ENCODE data around the gene SND1.

Gene SND1

DNA sequence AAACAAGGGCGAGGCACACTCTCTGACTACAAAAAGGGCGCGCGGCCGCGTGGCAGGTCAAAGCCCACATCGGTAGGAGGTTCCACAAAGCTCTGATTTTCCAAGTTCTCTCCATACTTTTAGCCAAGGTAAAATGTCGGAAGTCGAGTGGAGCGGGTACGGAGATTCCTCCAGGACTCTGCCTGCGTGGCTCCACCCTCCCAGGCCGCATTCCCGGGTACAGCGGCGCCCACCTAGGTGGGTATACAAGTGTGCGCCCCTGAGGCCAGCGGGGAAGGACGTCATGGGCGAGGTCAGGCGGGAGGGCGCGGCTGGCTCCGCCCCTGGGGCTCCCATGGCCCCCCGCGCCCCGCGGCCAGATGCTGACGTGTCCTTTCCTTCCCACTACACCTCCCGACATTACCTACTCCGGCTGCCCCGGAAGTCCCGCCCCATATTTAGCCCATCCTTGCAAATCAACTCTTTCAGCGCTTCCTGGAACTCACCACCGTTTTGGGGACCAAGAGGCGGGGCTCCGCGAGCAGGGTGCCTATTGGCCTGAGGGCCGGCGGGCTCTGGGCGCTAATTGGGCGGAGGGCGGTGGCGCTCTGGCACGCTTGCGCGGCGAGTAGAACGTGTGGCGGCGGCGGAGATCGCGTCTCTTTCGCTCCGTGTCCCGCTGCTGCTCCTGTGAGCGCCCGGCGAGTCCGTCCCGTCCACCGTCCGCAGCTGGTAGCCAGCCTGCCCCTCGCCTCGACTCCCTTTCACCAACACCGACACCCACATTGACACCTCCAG is at the start of gene SND1:
Gene SND1 (plus strand): TSS at position 639 of the 777 bp plus-strand sequence. CDS start 180 bp downstream, outside the sequence.
- peak; percentile 97 for FAIRE-seq

DNA sequence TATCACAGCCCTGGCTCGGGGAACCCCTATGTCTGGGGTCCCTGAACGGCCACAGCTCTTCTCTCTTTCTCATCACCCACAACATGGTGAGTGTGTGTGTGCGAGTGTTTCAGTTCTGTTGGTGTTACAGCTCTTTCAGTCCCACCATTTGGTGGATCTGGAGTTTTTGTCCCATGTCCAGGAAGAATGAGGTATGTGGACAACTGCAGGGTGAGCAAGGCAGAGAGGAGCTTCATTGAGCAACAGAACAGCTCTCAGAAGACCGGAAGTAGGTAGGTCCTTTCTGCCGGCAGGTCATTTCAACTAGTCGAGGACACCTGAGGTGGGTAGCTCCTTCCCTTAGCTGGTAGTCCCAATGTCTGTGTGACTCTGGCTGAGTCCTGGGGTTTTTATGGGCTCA is 43.5 kb upstream of the SND1 start:
- no peak for FAIRE-seq

DNA sequence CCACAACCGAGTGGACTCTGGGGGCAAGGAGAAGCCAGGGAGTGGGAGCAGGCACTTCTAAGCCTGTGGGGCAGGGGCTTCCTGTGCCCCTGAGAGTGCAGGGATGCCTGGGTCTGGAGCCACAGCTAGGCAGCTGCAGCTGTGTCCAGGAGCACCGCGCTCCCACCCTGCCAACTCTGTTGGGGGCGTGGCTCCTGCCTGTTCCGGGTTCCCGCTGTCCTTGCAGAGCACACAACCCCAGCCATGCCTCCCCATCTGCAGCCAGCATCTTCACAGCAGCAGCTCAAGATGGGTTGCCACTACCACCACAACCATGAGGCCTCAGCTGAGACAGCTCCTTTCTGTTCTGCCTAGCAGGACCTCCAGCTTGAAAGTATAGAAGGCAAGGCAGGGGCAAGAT is 42.7 kb upstream of the SND1 start:
- FAIRE-seq, result no peak

DNA sequence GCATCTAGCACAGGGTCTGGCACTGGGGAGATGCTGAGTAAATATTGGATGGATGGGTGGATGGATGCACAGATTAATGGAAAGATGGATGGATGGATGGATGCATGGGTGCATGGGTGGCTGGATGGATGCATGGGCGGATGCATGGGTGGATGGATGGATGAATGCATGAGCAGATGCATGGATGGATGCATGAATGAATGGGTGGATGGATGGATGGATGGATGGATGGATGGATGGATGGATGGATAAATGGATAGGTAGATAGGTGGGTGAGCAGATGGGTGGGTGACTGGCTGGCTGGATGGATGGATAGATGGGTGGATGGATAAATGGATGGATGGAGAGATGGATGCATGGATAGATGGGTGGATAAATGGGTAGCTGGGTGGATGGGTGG is 39.7 kb upstream of the SND1 start:
- FAIRE-seq, result no peak

DNA sequence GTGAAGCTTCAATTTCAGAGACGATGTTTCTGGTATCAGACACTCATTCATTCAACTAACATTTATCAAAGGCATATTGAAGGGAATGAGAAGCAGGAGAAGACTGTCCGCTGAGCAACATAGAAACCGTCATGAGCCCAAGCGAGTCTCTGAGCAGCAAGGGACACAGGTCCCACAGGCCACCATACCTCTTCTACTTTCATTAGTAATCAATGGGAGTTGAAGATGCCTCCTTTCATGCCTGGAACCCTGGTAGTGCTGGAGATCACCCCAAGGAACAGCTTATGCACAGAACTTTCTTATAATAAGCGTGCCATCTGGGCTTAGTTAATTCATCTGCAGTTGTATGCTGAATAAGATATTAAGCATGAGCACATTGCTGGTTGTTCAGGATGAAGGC is 35.3 kb upstream of the SND1 start:
- no peak for FAIRE-seq

DNA sequence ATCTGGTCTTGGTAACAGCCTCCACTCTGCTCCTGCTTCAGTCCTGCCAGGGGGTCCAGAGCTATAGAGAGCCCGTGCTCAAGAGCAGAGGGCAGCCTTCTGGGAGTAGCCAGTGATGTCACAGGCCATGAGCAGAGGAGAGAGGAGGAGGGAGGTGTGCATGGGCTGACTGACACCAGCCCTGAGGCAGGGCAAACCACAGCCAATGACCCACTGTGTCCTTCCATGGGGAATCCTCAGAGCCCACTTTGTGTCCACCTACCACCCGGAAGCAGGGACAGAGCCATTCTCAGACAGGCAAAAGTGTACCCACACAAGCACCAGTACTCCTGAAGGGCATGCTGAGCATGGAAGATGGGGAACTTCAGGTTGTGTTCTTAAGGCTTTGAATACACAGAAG is 34.0 kb upstream of the SND1 start, which contains the start of gene PAX4:
Gene PAX4 (minus strand): TSS at position 101 of the 400 bp plus-strand sequence. CDS start 2,214 bp downstream, outside the sequence.
- no peak for FAIRE-seq

DNA sequence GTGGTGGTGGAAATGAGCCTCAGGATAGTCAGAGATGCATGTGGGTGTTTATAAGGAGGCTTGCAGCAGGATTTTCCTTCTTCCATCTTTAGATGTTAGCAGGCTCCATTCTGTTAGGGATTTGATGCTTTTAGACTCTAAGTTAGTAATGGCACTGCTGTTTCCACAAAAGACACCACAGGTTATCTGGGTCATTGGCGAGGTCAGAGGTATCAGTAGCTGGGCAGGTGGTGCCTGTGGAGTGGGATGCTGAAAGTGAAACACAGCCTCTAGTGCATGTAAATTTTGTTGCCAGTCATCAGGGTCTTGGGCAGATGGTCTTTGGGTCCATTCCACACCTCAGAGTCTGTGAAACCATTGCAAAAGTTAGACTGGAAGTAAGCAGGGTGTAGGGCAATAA is 33.2 kb upstream of the SND1 start:
- FAIRE-seq, result no peak

DNA sequence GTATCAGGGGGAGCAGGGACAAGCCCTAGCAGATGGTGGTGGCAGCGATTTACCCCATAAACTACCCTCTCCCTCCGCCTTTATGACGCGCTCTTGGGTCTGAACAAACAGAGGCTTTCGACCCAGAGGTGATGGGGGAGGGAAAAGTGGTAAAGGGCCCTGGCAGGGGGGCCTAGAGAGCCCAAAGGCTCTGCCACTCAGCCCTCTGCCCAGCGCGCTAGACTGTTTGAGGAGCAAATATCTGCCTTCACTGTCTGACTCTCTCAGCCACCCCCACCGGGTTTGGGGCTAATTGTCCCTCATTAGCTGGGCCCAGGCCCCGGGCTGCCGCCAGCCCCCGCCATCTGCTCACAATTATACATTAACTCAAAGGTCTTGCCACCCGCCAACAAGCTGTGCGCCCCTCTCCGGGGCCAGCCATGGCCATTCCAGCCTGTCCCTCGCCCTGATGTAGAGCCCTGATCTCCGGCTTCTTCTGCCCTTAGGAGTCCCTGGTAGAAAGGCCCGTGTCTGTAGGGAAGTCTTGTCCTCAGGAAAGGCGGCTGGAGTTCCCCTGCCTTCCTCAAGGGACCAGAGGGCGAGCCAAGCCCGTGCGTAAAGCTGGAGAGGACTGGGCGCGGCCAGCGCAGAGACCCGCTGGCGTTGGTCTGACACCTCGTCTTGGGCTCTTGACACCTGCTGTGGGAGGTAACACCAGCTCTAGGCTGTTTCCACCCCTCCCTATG is 32.2 kb upstream of the SND1 start:
- FAIRE-seq, result no peak

DNA sequence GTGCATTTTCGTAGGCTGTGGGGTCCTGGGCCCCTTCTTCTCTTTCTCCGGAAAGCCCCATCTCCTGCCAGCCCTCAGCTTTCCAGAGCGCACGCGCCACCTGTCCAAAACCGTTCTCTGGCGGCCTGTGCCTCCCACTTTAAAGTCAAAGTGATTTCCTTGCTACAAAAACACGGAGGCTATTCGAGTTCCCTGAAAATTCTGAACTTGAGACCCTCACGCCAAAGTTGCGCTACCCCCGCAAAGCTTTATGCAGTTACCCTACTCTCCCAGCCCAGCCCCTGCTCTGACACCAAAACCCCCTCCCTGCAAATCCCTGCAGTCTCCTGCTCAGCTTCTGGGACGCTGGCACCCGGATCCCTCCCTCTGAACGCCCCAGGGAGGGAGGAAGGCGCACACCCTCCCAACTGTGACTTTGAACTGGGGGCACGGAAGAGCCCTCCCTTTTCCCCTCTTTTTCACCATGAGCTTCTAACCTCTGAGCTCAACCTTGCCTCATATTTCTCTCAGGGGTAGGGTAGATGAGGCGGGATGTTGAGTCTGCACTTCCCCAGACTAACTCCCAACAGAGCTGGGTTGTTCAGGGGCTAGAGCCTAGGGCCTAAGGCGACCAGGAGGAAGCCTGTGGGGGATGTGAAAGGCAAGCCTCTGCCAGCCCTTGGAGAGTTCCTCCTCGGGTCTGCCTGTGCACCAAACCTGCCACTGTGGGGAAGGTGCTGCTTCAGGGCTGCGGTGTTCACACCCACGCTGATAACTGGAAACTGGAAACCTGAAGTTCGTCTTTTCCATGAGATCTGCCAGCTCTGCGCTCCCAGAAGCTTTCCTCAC is 31.4 kb upstream of the SND1 start:
- FAIRE-seq, result no peak

DNA sequence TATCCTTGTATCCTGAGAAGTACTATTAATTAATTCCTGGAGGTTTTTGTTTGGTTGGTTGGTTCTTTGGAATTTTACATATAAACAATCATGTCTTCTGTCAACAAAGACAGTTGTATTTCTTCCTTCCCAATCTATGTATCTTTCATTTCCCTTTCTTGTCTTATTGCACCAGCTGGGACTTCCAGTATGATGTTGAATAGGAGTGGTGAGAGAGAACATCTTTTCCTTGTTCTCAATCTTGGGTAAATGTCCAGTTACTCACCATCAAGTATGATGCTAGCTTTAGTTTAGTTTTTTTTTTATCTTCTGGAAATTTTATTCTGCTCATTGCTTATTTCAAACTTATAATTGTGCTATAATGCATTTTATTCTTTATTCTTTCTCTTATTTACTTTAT is 26.7 kb upstream of the SND1 start:
- FAIRE-seq, result peak; percentile 37

DNA sequence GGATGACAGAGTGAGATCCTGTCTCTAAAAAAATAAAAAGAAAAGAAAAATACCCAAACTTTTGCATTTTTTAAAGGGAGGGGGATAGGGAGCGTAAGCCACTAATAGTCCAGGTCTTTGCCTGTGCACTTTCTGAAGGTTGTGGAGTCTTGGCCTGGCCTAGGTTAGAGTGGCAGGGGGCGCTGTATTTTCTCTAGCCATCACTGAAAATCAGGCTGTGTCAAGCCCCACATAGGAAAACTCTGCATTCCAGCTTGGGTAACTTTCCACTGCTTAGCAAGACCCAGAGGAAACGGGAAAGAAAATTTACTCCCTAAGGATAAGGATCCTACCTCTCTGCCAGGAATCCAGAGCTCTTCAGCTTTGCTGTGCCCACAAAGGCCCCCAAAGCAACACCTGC is 23.5 kb upstream of the SND1 start:
- no peak for FAIRE-seq

DNA sequence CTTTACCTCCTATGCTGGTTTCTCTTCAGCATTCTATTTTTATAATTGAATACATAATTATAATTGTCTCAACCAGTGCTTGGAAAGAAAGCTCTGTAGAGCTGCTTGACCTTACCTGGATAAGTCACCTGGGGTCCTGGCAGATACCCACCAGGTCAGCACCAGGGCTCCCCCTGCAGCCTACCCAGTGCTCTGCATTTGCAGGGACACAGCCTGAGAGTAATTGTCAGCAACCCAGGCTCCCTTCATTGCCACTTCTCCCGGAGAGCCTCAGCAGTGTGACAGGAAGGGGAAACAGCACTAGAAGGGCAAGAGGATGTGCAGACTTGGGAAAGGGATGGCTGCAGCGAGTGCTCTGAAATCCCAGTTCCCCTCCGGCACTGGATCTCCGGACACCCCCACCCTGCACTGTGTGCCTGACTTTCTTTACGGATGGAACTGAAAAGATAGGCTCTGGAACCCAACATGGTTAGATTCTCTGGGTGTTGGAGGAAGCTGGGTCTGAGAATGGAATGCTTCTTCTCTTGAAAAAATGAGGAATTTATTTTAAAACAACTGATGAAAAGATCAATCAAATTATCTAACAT is 22.6 kb upstream of the SND1 start:
- no peak for FAIRE-seq

DNA sequence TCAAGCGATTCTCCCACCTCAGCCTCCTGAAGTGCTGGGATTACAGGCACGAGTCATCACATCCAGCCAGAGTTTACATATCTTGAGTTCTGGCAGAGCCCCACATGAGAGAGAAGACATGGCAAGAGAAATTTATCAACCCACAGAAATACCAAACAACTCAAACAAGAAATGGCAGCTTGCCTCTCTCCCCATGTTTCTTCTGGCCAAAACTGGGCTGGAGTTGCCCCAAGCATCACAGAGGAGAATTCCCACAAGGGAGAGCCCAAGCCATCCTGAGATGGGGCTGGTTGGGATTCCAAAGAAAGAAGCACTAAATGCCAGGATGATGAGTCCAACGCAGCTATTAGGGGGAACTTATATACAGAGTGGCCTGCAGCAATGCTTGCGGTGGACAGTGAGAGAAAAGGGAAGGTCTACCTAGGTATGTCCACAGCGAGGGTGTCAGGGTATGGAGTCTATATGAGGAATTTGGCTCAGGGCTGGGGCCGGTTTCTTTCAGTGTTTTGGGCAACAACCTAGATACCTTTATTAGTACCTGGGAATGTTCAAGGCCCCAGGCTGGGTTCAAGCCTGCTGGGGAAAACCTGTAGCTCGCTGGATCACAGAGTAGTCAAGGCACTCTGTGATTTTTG is 19.6 kb upstream of the SND1 start:
- no peak for FAIRE-seq

DNA sequence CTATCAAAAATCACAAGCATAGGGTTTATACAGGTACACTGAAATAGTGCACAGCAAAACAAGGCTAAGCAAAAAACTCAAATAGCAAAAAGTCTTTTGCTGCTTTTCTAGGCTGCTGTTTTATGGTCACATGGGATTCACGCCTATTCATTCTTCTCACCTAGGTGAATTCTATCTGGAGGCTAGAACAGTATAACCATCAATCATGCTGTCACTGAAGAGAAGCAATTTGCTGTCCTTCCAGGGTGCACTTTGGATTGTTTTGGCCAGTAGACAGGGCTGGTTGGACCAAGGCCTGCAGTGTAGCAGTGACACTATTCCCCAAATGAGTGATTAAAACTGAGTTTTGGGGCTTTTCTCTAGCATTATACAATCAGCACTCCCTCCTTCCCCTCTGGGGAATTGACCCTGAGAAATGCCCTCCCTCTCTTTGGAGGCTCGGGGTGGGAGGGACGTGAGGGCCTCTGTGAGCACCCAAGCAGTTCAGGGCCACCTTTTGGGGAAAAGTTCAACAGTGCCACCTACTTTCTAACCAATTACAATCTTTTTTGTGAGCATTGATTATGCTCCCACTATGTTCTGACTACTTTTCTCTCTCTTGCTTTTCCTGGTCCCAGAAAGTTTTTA is 16.2 kb upstream of the SND1 start:
- no peak for FAIRE-seq

DNA sequence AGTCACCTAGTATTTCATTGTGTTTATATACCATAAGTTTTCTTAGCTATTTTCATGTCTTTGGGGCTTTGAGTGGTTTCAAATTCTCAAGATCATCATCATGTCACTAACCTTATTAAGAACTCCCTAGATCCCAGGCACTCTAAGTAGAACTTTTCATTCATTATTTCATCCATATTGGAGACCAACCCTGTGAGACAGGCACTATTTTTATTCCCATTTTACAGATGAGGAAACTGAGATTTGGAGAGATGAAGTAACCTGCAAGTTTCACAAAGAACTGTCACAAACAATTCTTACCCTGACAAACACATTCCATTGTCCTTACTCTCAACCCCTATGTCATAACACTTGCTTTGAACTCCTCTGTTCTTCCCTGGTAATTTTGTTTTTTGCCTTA is 13.8 kb upstream of the SND1 start:
- FAIRE-seq, result no peak

DNA sequence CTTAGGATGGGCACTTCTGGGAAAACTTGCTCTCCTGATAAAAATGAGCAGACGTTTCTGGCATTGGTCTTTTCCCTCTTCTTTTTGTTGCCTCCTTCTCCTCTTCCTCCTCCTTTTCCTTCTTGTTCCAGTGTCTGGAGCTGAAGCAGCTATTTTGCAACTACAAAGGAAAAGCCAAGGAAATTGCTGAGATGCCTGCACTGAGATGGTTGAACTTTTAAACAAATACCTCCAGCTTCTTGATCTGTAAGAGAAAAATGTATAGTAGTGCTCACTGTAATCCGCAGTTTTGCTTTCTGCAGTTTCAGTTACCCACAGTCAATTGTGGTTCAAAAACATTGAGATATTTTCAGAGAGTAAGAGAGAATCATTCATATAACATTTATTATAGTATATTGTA is 7.5 kb upstream of the SND1 start:
- FAIRE-seq, result peak; percentile 69

DNA sequence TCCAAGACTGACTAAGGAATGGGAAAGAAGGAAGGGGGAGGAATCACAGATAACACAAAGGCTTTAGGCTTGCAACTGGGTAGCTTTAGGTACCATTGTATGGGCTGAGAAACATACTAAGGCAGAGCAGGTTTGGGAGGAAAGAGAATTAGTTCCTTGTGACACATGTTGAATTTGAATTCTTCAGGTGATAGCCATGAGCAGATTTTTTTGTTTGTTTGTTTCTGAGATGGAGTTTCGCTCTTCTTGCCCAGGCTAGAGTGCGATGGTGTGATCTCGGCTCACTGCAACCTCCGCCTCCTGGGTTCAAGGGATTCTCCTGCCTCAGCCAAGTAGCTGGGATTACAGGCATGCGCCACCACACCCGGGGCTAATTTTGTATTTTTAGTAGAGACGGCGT is 4.4 kb upstream of the SND1 start:
- no peak for FAIRE-seq

DNA sequence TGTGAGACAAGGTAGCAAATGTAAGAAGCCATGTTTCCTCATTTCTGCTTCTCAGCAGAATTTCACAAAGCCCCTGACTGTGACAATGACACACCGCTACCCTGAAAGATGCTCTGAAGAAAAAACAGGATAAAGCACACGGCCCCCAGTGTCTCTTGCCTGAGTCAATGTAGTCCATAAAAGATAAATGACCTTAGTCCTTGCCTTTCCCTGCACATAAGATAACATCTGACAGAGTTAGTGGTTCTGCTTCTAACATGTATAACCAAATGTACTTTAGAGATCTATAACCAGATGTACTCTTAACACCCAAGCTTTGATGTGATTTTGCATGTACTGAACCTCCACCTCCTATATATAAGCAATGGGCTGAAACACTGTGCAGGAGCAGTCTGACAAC is 3.0 kb upstream of the SND1 start:
- no peak for FAIRE-seq

DNA sequence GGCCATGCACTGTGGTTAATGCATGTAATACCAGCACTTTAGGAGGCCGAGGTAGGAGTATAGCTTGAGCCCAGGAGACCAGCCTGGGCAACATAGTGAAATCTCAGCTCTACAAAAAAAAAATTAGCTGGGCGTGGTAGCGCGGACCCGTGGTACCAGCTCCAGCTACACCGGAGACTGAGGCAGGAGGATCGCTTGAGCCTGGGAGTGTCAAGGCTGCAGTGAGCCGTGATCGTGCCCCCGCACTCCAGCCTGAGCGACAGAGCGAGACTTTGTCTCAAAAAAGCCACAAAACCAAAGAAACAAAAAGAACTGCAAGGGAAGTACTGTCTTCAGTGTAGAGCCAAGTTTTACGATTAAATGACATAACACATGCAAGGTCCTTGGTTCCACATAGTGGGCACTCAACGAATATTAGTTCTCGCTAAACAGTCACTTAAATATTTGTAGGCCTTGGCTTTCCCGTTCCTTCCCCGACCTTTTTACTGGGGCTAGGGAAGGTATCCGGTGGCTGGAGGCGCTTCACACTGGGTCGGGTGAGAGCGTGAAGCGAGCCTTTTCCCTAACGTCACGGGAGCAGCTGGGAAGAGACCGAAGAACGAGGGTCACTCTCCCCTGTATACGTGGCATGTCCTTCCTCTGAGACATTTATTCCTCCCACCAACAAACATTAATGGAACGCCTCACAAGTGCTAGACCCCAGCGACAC is 993 bp upstream of the SND1 start:
- FAIRE-seq, result no peak

DNA sequence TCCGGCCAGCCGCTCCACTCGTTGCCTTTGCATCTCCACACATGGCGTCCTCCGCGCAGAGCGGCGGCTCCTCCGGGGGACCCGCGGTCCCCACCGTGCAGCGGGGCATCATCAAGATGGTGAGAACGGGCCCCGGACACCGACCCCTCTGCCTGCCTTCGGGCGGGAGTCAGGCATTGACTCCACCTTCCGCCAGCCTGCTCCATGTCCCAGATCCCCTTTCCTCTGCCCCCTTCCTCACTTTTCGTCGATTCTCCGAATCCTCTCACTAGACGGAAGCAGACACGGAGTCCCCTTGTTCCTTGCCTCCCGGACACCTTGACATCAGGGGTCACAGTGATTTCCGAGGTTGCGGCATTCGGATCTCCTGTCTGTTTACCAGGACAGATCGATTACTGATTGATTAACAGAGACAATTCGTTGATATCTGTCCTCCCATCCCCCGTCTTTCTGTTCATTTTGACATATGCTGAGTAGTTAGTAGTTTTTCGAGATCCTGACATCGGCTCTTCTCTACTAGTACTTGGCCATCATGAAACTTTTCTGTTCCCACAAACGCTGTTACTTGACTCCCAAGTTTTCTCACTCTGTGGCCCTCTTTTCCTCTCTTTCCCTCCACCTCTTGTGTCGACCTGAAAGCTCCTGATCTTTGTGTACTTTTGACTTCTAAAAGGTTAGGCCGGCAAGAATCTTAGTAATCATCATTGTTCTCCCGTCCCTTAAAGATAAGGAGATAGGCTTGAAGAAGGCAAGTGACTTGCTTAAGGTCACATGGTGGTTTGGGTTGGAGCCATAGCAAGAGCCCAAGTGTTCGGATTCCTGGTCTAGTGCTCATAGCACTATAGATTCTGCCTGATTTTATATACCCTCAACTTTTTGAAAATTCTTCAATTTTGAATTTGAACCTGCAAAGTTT is 597 bp downstream of the SND1 start:
- FAIRE-seq, result no peak
